ENCODE data around the gene STARD5. TPM values are rescaled to one million over a fixed set of nuclear protein-coding genes. Genes with fewer than 3 reads are reported as not detected.
A peak's percentile ranks its signal among the peaks of the same experiment; 100 is the strongest.

Gene STARD5
- total RNA-seq, 1 donor from 2014 or later, result 5.5 TPM

DNA sequence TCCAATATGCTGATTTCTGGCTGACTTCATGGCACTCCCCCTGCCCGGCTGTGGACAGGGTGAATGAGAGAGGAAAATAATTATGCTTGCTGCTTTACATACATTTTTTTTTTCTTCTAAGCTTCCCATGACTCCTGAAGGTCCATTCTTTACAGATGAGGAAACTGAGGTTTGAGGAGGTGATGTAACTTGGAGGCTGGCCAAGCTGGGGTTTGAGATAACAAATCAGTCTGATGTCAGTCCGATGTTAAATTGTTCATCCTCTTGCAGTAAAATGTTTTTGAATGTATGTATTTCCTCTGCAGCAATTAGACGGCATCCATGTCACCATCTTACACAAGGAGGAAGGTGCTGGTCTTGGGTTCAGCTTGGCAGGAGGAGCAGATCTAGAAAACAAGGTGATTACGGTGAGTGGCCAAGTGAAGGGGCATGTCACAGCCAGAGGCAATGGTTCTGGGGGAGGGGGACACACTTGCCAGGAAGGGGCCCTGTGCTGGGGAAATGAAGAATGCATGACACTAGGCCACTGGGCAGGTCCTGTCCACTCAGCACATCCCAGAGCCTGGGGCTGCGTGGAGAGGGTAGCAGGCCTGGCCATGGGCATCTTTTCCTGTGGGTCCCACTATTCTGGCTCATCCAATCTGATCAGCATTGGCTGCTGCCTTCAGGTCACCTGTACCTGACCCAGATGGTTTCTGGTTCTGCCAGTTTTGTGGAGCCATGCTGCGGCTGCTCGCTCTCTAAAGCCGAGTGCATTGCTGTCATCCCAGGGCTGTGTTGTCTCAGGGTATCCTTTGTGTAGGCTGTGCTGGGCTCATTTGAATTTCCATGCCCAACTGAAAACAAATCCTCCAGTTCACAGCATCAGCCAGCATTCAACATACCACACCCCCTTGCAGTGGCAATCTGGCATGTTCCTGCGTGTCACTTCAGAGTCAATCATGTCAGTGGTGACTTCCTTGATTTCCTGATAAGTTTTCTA is 20.4 kb downstream of the STARD5 start:
- FAIRE-seq, result no peak
- Histone ChIP-seq H3K4me2 (ENCODE audit: low read length) (peak overlapping the region; percentile 34), H3K27ac (ENCODE audit: low read depth, low read length) (peak overlapping the region; percentile 6)

DNA sequence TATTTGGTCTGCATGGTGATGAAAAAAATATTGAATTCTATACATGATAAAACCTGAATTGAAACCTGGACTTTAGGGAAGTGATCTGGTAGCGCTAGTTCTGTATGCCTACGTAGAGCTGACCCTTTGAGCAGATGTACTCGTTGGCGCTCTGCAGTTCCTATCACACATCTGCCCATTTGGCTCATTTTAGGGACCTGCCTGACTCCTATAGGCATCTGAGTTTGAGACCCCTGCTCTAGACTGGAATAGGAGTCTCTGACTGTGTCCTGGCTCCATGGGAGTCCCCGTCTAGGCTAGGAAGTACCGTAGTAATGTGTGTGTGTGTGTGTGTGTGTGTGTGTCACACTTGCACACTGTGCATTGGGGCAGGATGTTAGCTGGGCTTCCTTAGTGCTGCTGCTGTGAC is 21.2 kb downstream of the STARD5 start:
- no peaks in the 10 kb centered on the region for H3K36me3 ChIP-seq (ENCODE audit: insufficient read depth, low read length)
- Mint-ChIP-seq H3K27ac (ENCODE audit: unreplicated experiment) (no peak overlapping the region), H3K9me3 (ENCODE audit: unreplicated experiment) (peaks cover 2% of the 10 kb centered on the region), H3K36me3 (ENCODE audit: low read depth, unreplicated experiment) (peaks cover 2% of the 10 kb centered on the region), H3K27me3 (ENCODE audit: low read depth, unreplicated experiment) (peaks cover 4% of the 10 kb centered on the region), H3K4me1 (ENCODE audit: low read depth, unreplicated experiment) (peaks cover 8% of the 10 kb centered on the region), H3K4me3 (ENCODE audit: unreplicated experiment) (no peak overlapping the region)
- no peaks in the 10 kb centered on the region for H4K20me1 ChIP-seq (ENCODE audit: insufficient read depth, low read length)
- no peak overlapping the region for H3K4me3 ChIP-seq (ENCODE audit: insufficient read depth, low read depth, low read length)
- peaks cover 15% of the 10 kb centered on the region for H3K4me1 ChIP-seq (ENCODE audit: insufficient read depth, low read length)
- H3K4me2 ChIP-seq (ENCODE audit: low read length), result no peak overlapping the region
- H3K27ac ChIP-seq (ENCODE audit: low read depth, low read length), result no peak overlapping the region
- no peaks in the 10 kb centered on the region for H3K27me3 ChIP-seq (ENCODE audit: insufficient read depth, low read length)
- DNase-seq (ENCODE audit: low read depth) (no peak), FAIRE-seq (no peak)
- no peaks in the 10 kb centered on the region for H3K9me3 ChIP-seq (ENCODE audit: insufficient read depth, low read depth, low read length)
- H3K79me2 ChIP-seq (ENCODE audit: insufficient read depth, low read length), result no peaks in the 10 kb centered on the region
- TF ChIP-seq, protein P1, sequence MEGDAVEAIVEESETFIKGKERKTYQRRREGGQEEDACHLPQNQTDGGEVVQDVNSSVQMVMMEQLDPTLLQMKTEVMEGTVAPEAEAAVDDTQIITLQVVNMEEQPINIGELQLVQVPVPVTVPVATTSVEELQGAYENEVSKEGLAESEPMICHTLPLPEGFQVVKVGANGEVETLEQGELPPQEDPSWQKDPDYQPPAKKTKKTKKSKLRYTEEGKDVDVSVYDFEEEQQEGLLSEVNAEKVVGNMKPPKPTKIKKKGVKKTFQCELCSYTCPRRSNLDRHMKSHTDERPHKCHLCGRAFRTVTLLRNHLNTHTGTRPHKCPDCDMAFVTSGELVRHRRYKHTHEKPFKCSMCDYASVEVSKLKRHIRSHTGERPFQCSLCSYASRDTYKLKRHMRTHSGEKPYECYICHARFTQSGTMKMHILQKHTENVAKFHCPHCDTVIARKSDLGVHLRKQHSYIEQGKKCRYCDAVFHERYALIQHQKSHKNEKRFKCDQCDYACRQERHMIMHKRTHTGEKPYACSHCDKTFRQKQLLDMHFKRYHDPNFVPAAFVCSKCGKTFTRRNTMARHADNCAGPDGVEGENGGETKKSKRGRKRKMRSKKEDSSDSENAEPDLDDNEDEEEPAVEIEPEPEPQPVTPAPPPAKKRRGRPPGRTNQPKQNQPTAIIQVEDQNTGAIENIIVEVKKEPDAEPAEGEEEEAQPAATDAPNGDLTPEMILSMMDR (IDR thresholded peaks at IDR 0.05; ENCODE audit: insufficient read depth, low read depth, low read length), result no peak
- no peak for TF ChIP-seq EZH2 (IDR thresholded peaks at IDR 0.05; ENCODE audit: insufficient read depth, low read length)
- H2AFZ ChIP-seq (ENCODE audit: low read depth, low read length), result no peak overlapping the region
- H3K9ac ChIP-seq (ENCODE audit: low read length), result no peak overlapping the region

More for the DNA sequence above, 20.4 kb downstream of the STARD5 start:
- peak; percentile 18 for DNase-seq (ENCODE audit: low read depth)
- Mint-ChIP-seq H3K27ac (ENCODE audit: unreplicated experiment) (no peak overlapping the region), H3K36me3 (ENCODE audit: low read depth, unreplicated experiment) (peaks cover 2% of the 10 kb centered on the region), H3K9me3 (ENCODE audit: unreplicated experiment) (peaks cover 2% of the 10 kb centered on the region), H3K4me1 (ENCODE audit: low read depth, unreplicated experiment) (peaks cover 8% of the 10 kb centered on the region), H3K4me3 (ENCODE audit: unreplicated experiment) (no peak overlapping the region), H3K27me3 (ENCODE audit: low read depth, unreplicated experiment) (peaks cover 4% of the 10 kb centered on the region)
- Histone ChIP-seq H3K36me3 (ENCODE audit: insufficient read depth, low read length) (no peaks in the 10 kb centered on the region), H3K9me3 (ENCODE audit: insufficient read depth, low read depth, low read length) (no peaks in the 10 kb centered on the region), H2AFZ (ENCODE audit: low read depth, low read length) (peak overlapping the region; percentile 6), H3K27me3 (ENCODE audit: insufficient read depth, low read length) (no peaks in the 10 kb centered on the region), H3K4me3 (ENCODE audit: insufficient read depth, low read depth, low read length) (no peak overlapping the region), H4K20me1 (ENCODE audit: insufficient read depth, low read length) (no peaks in the 10 kb centered on the region), H3K79me2 (ENCODE audit: insufficient read depth, low read length) (no peaks in the 10 kb centered on the region), H3K4me1 (ENCODE audit: insufficient read depth, low read length) (peaks cover 15% of the 10 kb centered on the region), H3K9ac (ENCODE audit: low read length) (peak overlapping the region; percentile 14)
- TF ChIP-seq, protein P1 (IDR thresholded peaks at IDR 0.05; ENCODE audit: insufficient read depth, low read depth, low read length), result no peak
- TF ChIP-seq EZH2 (IDR thresholded peaks at IDR 0.05; ENCODE audit: insufficient read depth, low read length), result no peak

All from astrocyte (in vitro differentiated cells and primary cell).